ENCODE measurements around the gene RAB3B. TPM values are rescaled to one million over a fixed set of nuclear protein-coding genes. Genes with fewer than 3 reads are reported as not detected.

RAB3B gene
- total and polyA plus RNA-seq, 9 of the 15 experiments (the other 6 are each of a cell fraction or from before 2014, with no cell fraction given) = 0.07 to 0.47 (median 0.27) TPM

DNA sequence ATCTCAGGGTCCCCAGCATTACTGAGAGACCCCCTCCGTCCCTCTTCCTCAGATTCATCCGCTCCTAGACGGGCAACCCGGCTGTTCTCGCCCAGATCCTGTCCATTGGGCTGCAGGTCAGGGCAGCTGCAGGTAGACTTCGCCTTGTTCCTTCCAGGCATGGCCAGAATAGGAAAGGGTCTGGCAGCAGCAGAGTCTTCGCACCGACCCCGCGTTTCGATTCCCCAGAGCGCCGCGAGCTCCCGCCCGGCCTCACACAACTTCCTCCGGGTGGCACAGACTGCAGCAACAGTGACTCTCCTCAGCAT, 112.2 kb downstream of the RAB3B start (continued):
- TF ChIP-seq MLLT1 (IDR thresholded peaks at IDR 0.05) = peak in 1 of 2 experiments; percentile 92; a peak in 2 of 4 replicates
- 0 out of 2 replicates have a peak, but pooled peaks have one; percentile 64 for TF ChIP-seq ZFPM2 (CRISPR knock-in tag; IDR thresholded peaks at IDR 0.05)
- TF ChIP-seq HDAC8 (tag; IDR thresholded peaks at IDR 0.05) = 0 out of 2 replicates have a peak, but pooled peaks have one; percentile 25
- TF ChIP-seq, protein P1, sequence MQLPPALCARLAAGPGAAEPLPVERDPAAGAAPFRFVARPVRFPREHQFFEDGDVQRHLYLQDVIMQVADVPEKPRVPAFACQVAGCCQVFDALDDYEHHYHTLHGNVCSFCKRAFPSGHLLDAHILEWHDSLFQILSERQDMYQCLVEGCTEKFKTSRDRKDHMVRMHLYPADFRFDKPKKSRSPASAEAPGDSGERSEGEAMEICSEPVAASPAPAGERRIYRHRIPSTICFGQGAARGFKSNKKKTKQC (CRISPR knock-in tag; IDR thresholded peaks at IDR 0.05) = peak; percentile 85
- no peak for TF ChIP-seq TSC22D4 (tag; IDR thresholded peaks at IDR 0.05)
- no peak for TF ChIP-seq HDAC3 (IDR thresholded peaks at IDR 0.05; ENCODE audit: borderline replicate concordance, partially characterized antibody)
- TF ChIP-seq ZFP91 (CRISPR knock-in tag; IDR thresholded peaks at IDR 0.05) = 0 out of 2 replicates have a peak, but pooled peaks have one; percentile 56
- TF ChIP-seq GTF2A2 (tag; IDR thresholded peaks at IDR 0.05) = peak; percentile 85; the same call in 1 of the 2 replicates
- 0 out of 2 replicates have a peak, but pooled peaks have one; percentile 19 for TF ChIP-seq ETV5 (CRISPR knock-in tag; IDR thresholded peaks at IDR 0.05; ENCODE audit: low read depth)
- 0 out of 2 replicates have a peak, but pooled peaks have one; percentile 16 for TF ChIP-seq RHOXF2B (CRISPR knock-in tag; conservative IDR thresholded peaks at IDR 0.05)
- no peak for TF ChIP-seq STAT5B (CRISPR knock-in tag; IDR thresholded peaks at IDR 0.05)
- no peak for TF ChIP-seq STAT5A (IDR thresholded peaks at IDR 0.05; ENCODE audit: borderline replicate concordance, low read length)
- TF ChIP-seq GABPA (tag; conservative IDR thresholded peaks at IDR 0.05; ENCODE audit: low read depth) = no peak
- TF ChIP-seq CHD1 (IDR thresholded peaks at IDR 0.05; ENCODE audit: low read length) = peak; percentile 75
- no peak for TF ChIP-seq JUNB (CRISPR knock-in tag; conservative IDR thresholded peaks at IDR 0.05)
- TF ChIP-seq CBFB (CRISPR knock-in tag; IDR thresholded peaks at IDR 0.05) = 0 out of 2 replicates have a peak, but pooled peaks have one; percentile 49
- TF ChIP-seq ARID4B (CRISPR knock-in tag; IDR thresholded peaks at IDR 0.05) = peak; percentile 66; the same call in 1 of the 2 replicates
- TF ChIP-seq POLR2AphosphoS5 (IDR thresholded peaks at IDR 0.05; ENCODE audit: control insufficient read depth, insufficient read depth, low read depth, low read length) = no peak
- peak; percentile 56; the same call in 1 of the 2 replicates for TF ChIP-seq KDM2B (CRISPR knock-in tag; IDR thresholded peaks at IDR 0.05)
- TF ChIP-seq MECOM (CRISPR knock-in tag; IDR thresholded peaks at IDR 0.05) = no peak
- TF ChIP-seq EGR1 (conservative IDR thresholded peaks at IDR 0.05) = no peak
- peak in 1 of 2 experiments; percentile 20; a peak in 1 of 4 replicates for TF ChIP-seq RAD21 (CRISPR knock-in tag; conservative IDR thresholded peaks at IDR 0.05 in 1 of 2, IDR thresholded peaks at IDR 0.05 in 1 of 2)
